ENCODE data around the gene AMD1.

AMD1 gene

GRCh38 chr6:110938171-110938570 is 63.6 kb downstream of the AMD1 start:
- no peak for DNase-seq (ENCODE audit: low read depth in 2 of 2)

- no peak for DNase-seq (ENCODE audit: low read depth in 2 of 2)
Measured at GRCh38 chr6:110939429-110940200, 65.0 kb downstream of the AMD1 start.

- DNase-seq (ENCODE audit: low read depth in 2 of 2): peak; percentile 15 to 25
Measured at GRCh38 chr6:110944681-110945151, 70.1 kb downstream of the AMD1 start.
